BJ (cell line): ENCODE measurements around the gene G3BP1. TPM values are rescaled to one million over a fixed set of nuclear protein-coding genes. Genes with fewer than 3 reads are reported as not detected.

Experiments
- CTCF ChIA-PET: fragments of 350-600 bp; formaldehyde crosslinking; extraction: SDS; loops from one replicate; lab custom pipeline; 2021; ENCODE audit warnings: antibody characterized with exemption, inconsistent platforms; lab: Yijun Ruan, JAX
- POLR2A ChIA-PET: fragments of 300-600 bp; sonication (Branson Sonifier 250); formaldehyde crosslinking; extraction: SDS; loops from one replicate; lab custom pipeline; 2021; ENCODE audit warnings: antibody characterized with exemption; lab: Charles Lee
- DNase-seq: peaks from one replicate; pipeline ENCODE4 v3.0.0-alpha.2; 2011; ENCODE audit warnings: low read depth
- H3K27me3 ChIP-seq: 2 replicates; pipeline ENCODE4 v1.6.0; 2011; ENCODE audit warnings: low read length; ENCODE audit not compliant: control insufficient read depth, insufficient read depth
- H3K36me3 ChIP-seq: 2 replicates; pipeline ENCODE4 v1.5.1; 2011; ENCODE audit warnings: low read length; ENCODE audit not compliant: control insufficient read depth, insufficient read depth
- H3K4me3 ChIP-seq: 2 replicates; pipeline ENCODE4 v1.5.1; 2011; ENCODE audit warnings: low read depth, mild to moderate bottlenecking, control low read depth, low read length
- CTCF ChIP-seq: IDR thresholded peaks from 2 replicates; pipeline ENCODE4 v1.5.1; 2011; ENCODE audit warnings: low read depth, mild to moderate bottlenecking, control low read depth, inconsistent platforms, low read length, moderate library complexity; ENCODE audit not compliant: insufficient read depth
- polyA plus RNA-seq: library from polyadenylated mRNA; depleted of rRNA; stranded (reverse); fragments of >200 nt; gene quantifications from 2 replicates; pipeline ENCODE4 v1.2.3, GENCODE V29; 2011

Gene G3BP1
- polyA plus RNA-seq, 1 experiment, result 59.1 TPM

GRCh38 chr5:151758430-151759241, 13.1 kb upstream of the G3BP1 start, which contains the start of gene ATOX1:
Gene ATOX1, minus strand, starts transcription at chr5:151758631. Its CDS starts 80 bp downstream, at chr5:151758551.
- ChIA-PET POLR2A (interaction anchor here (0.7 kb wide), 1 partner anchor 12 kb away, joined by 4 read pairs; no protein-coding TSS in a partner anchor), CTCF (interaction anchor here (0.6 to 2.6 kb wide), 3 partner anchors 11 to 100 kb away, joined by 3 to 11 read pairs (median 6); no protein-coding TSS in a partner anchor)
- Histone ChIP-seq H3K27me3 (no peaks in the 10 kb centered on the region), H3K4me3 (peak within 1 kb of the TSS; percentile 95), H3K36me3 (no peaks in the 10 kb centered on the region)
- no peak for DNase-seq
- TF ChIP-seq CTCF, result no peak

- ChIA-PET CTCF (interaction anchor here (1.1 to 1.6 kb wide), 2 partner anchors 13 to 14 kb away, joined by 3 to 4 read pairs; no protein-coding TSS in a partner anchor), POLR2A (no interaction called here)
These were observed 7.0 kb upstream of the G3BP1 start for GRCh38 chr5:151764801-151765200.

GRCh38 chr5:151766975-151767374, 4.8 kb upstream of the G3BP1 start:
- no peaks in the 10 kb centered on the region for H3K36me3 ChIP-seq
- CTCF ChIA-PET, result no interaction called here
- no peak overlapping the region for H3K4me3 ChIP-seq

More at GRCh38 chr5:151764801-151765200, 7.0 kb upstream of the G3BP1 start:
- DNase-seq, result no peak
- Histone ChIP-seq H3K36me3 (no peaks in the 10 kb centered on the region), H3K4me3 (no peak overlapping the region), H3K27me3 (no peaks in the 10 kb centered on the region)
- no peak for TF ChIP-seq CTCF

GRCh38 chr5:151770383-151771258, 1.1 kb upstream of the G3BP1 start:
- no peak for TF ChIP-seq CTCF
- Histone ChIP-seq H3K27me3 (no peaks in the 10 kb centered on the region), H3K36me3 (no peaks in the 10 kb centered on the region; the same call in 1 of the 2 replicates), H3K4me3 (peak overlapping the region; percentile 45)
- DNase-seq, result no peak
- CTCF ChIA-PET, result interaction anchor here (0.7 to 2.3 kb wide), 9 partner anchors 9 to 323 kb away, joined by 3 to 19 read pairs (median 4); partner anchors contain the start of gene SLC36A1
- POLR2A ChIA-PET, result interaction anchor here (0.5 to 1.3 kb wide), 7 partner anchors 12 to 1393 kb away, joined by 3 to 7 read pairs (median 5); partner anchors contain the start of genes ATOX1 and SPARC

More at GRCh38 chr5:151766975-151767374, 4.8 kb upstream of the G3BP1 start:
- POLR2A ChIA-PET, result no interaction called here
- TF ChIP-seq CTCF, result no peak
- DNase-seq, result no peak
- H3K27me3 ChIP-seq, result no peaks in the 10 kb centered on the region
